ENCODE measurements around the gene FTSJ1. TPM values are rescaled to one million over a fixed set of nuclear protein-coding genes. Genes with fewer than 3 reads are reported as not detected.

The FTSJ1 gene
- total and polyA plus RNA-seq, 7 donors: 14.5 to 48.4 (median 26.7) TPM

DNA sequence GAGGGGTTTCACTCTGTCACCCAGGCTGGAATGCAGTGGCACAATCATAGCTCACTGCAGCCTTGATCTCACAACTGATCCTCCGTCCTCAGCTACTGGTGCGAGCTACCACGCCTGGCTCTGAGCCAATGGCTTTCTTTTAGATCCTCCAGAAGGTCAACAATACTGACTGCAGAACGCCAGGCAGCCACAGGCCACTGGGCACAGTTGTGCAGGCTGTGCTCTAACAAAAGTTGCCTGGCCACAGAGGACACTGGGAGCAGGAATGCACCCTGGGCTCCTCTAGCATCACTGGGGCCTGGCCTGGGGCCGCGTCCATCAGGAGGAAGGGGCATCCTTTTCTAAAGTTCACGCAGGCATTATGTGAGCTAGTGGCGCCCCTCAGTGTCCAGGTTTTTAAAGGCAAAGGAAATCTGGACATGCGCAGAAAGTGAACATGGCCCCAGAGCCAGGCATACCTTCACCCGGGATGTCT lies 17.9 kb downstream of the FTSJ1 start:
- TF ChIP-seq, protein P1, sequence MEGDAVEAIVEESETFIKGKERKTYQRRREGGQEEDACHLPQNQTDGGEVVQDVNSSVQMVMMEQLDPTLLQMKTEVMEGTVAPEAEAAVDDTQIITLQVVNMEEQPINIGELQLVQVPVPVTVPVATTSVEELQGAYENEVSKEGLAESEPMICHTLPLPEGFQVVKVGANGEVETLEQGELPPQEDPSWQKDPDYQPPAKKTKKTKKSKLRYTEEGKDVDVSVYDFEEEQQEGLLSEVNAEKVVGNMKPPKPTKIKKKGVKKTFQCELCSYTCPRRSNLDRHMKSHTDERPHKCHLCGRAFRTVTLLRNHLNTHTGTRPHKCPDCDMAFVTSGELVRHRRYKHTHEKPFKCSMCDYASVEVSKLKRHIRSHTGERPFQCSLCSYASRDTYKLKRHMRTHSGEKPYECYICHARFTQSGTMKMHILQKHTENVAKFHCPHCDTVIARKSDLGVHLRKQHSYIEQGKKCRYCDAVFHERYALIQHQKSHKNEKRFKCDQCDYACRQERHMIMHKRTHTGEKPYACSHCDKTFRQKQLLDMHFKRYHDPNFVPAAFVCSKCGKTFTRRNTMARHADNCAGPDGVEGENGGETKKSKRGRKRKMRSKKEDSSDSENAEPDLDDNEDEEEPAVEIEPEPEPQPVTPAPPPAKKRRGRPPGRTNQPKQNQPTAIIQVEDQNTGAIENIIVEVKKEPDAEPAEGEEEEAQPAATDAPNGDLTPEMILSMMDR (IDR thresholded peaks at IDR 0.05): no peak
- intact Hi-C loops (cut with DNase I): no loop called here
- no peak for DNase-seq
- no peak overlapping the region for H3K4me3 ChIP-seq
- no peaks in the 10 kb centered on the region for H3K4me1 ChIP-seq
- H3K27me3 ChIP-seq (ENCODE audit: insufficient read depth in 3 of 3, low read length in 2 of 3): peaks cover 0 to 7% (median 0%) of the 10 kb centered on the region in 3 donors
- no peaks in the 10 kb centered on the region for H3K36me3 ChIP-seq (ENCODE audit: insufficient read depth in 1 of 2, low read depth in 1 of 2)
- H3K27ac ChIP-seq: no peak overlapping the region
- no peaks in the 10 kb centered on the region for H3K9me3 ChIP-seq
- 17 to 34% (median 25%) methylated on average over 8 to 10 of the region's 10 CpGs for WGBS, 3 donors
- ATAC-seq: no peak

DNA sequence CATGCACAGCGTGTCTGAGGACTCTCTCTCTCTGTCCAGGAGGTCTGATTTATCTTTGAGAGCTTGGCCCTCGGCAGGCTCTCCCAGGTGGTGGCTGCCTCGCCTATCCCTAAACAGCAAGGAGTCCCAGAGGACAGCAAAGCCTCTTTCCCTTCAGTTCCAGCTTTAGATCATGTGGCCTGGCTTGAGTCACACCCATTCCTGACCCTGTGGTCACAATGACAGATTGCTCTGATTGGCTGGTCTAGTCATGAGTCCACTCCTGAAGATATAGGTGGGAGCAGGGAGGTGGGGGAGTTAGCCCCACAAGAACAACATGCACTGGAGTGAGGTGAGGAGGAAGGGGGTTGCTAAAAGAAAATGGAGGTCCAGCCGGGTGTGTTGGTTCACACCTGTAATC lies 20.7 kb downstream of the FTSJ1 start:
- no peak overlapping the region for H3K27ac ChIP-seq
- H3K36me3 ChIP-seq (ENCODE audit: insufficient read depth in 1 of 2, low read depth in 1 of 2): no peaks in the 10 kb centered on the region
- ATAC-seq (no peak), DNase-seq (no peak)
- TF ChIP-seq, protein P1 (IDR thresholded peaks at IDR 0.05): no peak
- H3K4me3 ChIP-seq: no peak overlapping the region
- whole genome bisulfite sequencing, 3 donors: 63 to 75% (median 66%) methylated on average over 4 of the region's 4 CpGs
- no peaks in the 10 kb centered on the region for H3K4me1 ChIP-seq
- intact Hi-C loops (cut with DNase I): no loop called here
- peaks cover 0 to 7% (median 0%) of the 10 kb centered on the region in 3 donors for H3K27me3 ChIP-seq (ENCODE audit: insufficient read depth in 3 of 3, low read length in 2 of 3)
- H3K9me3 ChIP-seq: no peaks in the 10 kb centered on the region

DNA sequence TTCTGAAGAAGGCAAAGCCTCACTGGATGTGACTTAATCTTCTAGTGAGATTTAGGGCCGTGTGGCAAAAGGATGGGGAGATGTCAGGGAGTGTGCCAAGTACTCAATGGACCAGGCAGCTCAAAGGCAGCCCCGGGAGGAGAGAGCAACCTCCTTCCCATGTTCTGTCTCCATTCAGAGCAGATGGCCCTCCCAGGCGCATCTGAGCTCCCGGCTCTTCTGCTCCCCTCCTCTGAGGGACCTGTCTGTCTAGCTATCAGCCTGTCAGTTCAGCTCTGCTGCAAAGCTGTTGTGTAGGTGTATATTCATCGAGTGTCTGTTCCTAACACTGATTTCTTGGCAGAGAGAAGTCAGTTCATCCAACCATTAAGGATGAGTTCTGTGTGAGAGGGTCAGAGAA lies 21.9 kb downstream of the FTSJ1 start:
- TF ChIP-seq, protein P1 (IDR thresholded peaks at IDR 0.05): no peak
- WGBS, 3 donors: 59 to 71% (median 64%) methylated on average over 5 of the region's 5 CpGs
- H3K36me3 ChIP-seq (ENCODE audit: insufficient read depth in 1 of 2, low read depth in 1 of 2): no peaks in the 10 kb centered on the region
- DNase-seq: no peak
- ATAC-seq: no peak
- intact Hi-C loops (cut with DNase I): no loop called here
- no peaks in the 10 kb centered on the region for H3K9me3 ChIP-seq
- peaks cover 0 to 7% (median 0%) of the 10 kb centered on the region in 3 donors for H3K27me3 ChIP-seq (ENCODE audit: insufficient read depth in 3 of 3, low read length in 2 of 3)
- no peaks in the 10 kb centered on the region for H3K4me1 ChIP-seq
- H3K27ac ChIP-seq: no peak overlapping the region
- no peak overlapping the region for H3K4me3 ChIP-seq

DNA sequence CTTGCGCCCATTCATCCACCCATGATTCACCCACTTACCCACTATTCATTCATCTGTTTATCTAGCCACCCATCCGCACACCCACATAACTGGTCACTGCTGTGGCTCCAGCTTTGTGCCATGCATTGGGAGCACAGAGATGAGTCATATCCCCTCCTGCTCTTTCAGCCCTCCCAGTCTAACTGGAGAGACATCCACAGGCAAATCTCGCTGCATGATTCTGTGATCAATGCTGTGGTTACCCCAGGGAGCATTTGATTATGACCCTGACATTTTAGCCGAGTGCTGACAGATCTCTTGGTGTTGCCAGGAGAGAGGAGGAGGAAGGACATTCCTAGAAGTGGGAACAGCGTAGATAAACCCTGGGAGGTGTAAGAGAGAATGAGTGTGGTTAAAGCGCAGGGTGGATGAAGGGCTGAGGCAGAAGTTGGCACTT lies 22.4 kb downstream of the FTSJ1 start:
- Histone ChIP-seq H3K4me3 (no peak overlapping the region), H3K9me3 (no peaks in the 10 kb centered on the region), H3K27ac (no peak overlapping the region), H3K4me1 (no peaks in the 10 kb centered on the region), H3K27me3 (ENCODE audit: insufficient read depth in 3 of 3, low read length in 2 of 3) (peaks cover 0 to 6% (median 0%) of the 10 kb centered on the region in 3 donors), H3K36me3 (ENCODE audit: insufficient read depth in 1 of 2, low read depth in 1 of 2) (no peaks in the 10 kb centered on the region)
- WGBS, 3 donors: 64 to 73% (median 72%) methylated on average over 6 of the region's 6 CpGs
- ATAC-seq (no peak), DNase-seq (no peak)
- TF ChIP-seq, protein P1 (IDR thresholded peaks at IDR 0.05): no peak
- intact Hi-C loops (cut with DNase I): no loop called here

DNA sequence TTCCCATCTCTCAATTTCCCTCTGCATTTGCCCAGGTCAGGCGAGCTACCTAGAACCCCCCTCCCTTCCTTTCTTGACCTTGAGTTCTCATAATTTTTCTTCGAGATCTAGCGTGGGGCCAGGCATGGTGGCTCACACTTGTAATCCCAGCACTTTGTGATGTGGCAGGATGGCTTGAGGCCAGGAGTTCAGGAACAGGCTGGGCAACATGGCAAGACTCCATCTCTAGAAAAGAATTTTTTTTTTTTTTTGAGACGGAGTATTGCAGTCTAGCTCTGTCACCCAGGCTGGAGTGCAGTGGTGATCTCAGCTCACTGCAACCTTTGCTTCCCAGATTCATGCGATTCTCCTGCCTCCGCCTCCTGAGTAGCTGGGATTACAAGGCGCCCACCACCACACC lies 28.3 kb downstream of the FTSJ1 start:
- no peak for DNase-seq
- TF ChIP-seq, protein P1 (IDR thresholded peaks at IDR 0.05): no peak
- 63 to 72% (median 65%) methylated on average over 7 of the region's 7 CpGs for WGBS, 3 donors
- Histone ChIP-seq H3K27me3 (ENCODE audit: insufficient read depth in 3 of 3, low read length in 2 of 3) (no peaks in the 10 kb centered on the region), H3K9me3 (no peaks in the 10 kb centered on the region), H3K4me1 (no peaks in the 10 kb centered on the region), H3K36me3 (ENCODE audit: insufficient read depth in 1 of 2, low read depth in 1 of 2) (no peaks in the 10 kb centered on the region), H3K4me3 (no peak overlapping the region), H3K27ac (no peak overlapping the region)
- no peak for ATAC-seq
- intact Hi-C loops (cut with DNase I): no loop called here
